ENCODE data around the gene EPS8. TPM values are rescaled to one million over a fixed set of nuclear protein-coding genes. Genes with fewer than 3 reads are reported as not detected.
A peak's percentile ranks its signal among the peaks of the same experiment; 100 is the strongest.

EPS8 gene
- total RNA-seq (2014; rRNA removed; shearing (Covaris generic)) = 18.8 and 21.5 TPM in 2 replicates

DNA sequence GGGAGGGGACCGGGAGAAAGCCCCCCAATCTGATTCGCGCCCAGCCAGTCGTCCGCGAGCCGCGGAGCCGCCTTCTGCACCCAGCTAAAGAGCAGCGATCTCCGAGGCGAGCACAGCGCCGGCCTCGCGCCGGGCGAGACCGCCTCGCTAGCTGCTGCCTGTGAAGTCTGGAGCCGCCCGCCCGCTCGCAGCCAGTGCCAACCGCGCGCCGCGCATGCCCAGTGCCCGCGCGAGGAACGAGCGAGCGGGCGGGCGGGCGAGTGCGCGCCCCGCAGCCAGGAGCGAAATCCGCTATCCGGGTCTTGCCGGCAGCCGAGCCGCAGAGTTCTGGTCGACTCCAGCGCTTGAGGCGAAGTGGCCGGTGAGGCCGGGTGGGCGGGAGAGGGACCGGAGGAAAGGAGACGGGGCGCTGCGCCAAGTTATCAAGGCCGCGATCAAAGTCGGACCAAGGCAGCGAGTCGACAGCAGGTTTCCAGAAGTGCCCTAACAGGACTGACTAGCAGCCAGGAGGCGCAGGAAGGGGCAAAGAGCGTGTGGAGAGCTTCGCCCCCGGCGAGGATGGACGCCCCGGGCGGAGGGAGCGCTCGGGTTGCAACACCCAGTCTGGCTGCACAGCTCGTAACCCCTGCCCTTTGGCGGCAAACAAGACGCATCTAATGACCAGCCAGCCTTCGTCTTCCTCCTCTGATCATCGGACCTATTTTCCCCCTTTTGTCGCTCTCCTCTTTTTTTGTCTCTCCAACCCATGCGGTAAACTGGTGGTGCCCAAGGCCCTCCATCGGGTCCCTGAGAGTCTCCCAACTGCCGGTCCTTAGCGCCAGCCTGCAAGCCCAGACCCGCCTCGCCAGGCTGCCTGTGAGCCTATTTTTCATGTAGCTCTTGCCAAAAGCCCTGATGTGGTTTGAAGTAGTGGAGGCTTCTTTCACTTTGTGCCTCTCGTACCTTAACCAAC, at the start of gene EPS8:
TSS of gene EPS8 (minus strand) at position 169 of the 952 bp plus-strand sequence. CDS start 106,437 bp downstream, outside the sequence.
- DNase-seq (ENCODE audit: low spot score) = peak; percentile 87

DNA sequence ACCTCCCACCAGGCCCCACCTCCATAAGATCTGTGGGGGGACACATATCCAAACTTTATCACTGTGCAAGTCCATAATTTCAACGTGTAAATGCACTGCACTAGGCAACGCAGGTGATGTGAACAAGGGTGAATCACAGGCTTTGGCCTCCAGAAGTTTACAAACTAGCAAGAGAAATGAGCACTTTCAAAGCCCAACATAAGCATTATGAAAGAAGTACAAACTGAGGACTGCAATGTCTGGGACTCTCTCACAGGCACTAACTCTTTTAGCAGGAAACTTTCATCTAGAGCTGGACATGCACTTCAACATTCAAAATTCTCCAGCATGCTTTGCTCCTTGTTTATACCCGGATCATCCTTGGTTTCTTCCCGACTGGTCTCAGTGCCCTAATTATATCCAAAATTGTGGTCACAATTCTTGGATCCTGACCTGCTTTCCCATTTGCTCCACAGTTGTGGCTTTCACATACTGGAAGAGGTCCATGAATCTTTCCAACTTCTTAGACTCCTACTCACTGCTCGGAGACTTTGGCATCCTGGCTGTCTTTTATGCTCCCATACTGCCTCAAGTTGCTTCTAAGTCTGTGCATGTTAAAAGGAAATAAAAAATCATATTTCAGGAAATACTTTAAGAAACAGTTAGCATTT, 48.1 kb upstream of the EPS8 start:
- peak; percentile 40 for DNase-seq (ENCODE audit: low spot score)

DNA sequence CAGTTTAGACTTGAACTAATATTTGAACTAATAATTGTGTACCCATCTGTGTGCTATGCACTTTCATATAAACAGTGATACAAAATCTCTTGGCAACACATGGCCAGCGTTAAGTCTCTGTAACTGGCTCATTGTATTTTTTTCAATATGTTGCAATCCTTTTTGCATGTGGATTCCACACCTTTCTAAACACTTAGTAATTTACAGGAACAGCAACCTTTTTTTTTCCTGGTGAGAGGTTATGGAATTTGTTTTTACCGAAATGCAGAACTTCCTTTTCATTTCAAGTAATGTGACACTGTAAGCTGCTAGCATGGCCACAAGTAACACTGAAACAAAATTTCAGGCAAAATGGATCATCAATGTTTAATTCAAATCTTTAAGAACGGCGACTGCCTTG, 45.4 kb upstream of the EPS8 start:
- no peak for DNase-seq (ENCODE audit: low spot score)

- no peak for DNase-seq (ENCODE audit: low spot score)
Measured at GRCh38 chr12:15831315-15831978, 42.3 kb upstream of the EPS8 start.

DNA sequence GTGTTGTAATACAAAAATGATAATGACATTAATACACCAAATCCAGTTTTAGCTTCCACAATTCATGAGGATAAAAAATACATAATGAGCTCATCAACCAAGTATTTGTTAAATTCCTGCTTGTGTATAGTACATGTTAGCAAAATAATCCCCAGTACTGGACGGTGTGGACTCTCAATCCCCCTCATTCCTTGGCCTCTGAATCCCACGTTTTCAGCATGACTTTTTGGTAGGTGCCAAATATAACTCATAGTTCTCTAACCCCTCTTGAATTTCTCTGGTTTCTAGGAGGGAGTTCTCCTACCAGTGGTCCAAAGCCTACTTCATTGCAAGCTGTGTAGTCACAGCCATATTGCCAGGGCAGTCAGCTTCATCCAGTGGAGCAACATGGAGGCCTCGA, 41.4 kb upstream of the EPS8 start:
- DNase-seq (ENCODE audit: low spot score) = no peak

GRCh38 chr12:15829949-15830348, 40.8 kb upstream of the EPS8 start:
- DNase-seq (ENCODE audit: low spot score) = no peak

GRCh38 chr12:15829255-15829654, 40.1 kb upstream of the EPS8 start:
- DNase-seq (ENCODE audit: low spot score) = no peak

DNA sequence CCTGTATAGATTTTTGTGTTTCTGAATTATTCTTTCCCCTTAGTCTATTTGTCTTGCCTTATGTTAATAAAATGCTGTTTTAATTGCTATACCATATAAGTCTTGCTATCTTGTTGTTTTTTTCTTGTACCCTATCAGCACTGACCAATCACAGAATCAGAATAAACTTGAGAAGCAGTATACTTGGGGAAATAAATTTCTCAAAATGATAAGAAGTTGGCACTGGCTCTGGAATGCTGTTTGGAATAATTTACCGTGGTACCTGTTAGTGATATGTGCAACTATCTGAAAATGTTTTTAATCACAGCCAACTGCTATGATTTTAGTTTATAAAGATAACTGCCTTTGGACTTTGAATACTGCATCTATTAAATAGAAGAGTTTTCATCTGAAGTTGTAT, 37.9 kb upstream of the EPS8 start:
- no peak for DNase-seq (ENCODE audit: low spot score)

- DNase-seq (ENCODE audit: low spot score) = no peak
Measured at GRCh38 chr12:15824516-15824915, 35.3 kb upstream of the EPS8 start.

DNA sequence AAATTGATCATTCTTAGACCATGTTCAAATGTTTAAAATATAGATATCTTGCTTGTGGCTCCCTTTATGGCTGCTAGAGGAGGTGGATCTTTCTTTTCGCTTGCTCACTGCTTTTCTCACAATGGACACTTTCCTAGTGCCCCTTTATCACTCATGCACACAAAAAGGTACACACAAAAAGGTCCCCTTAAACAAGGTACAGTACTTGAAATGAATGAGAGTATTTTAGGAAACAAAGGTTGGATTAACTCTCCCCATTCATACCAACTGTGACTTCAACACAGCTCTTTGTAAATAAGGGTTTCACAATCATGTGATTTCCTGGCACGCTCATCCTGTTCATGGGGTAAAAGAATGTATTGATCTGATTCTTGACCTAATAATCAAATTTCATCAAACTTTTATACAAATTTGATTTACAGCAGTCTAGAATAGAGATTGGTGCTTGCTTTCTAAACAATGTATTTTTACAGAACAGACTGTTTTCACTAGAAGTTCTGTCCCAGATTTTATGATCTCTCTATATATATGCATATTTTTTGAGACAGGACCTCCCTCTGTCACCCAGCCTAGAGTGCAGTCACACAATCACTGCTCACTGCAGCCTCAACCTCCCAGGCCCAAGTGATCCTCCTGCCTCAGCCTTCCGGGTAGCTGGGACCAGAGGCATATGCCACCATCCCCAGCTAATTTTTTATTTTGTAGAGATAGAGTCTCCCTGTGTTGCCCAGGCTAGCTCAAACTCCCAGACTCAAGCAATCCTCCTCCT, 34.4 kb upstream of the EPS8 start:
- DNase-seq (ENCODE audit: low spot score) = no peak

DNA sequence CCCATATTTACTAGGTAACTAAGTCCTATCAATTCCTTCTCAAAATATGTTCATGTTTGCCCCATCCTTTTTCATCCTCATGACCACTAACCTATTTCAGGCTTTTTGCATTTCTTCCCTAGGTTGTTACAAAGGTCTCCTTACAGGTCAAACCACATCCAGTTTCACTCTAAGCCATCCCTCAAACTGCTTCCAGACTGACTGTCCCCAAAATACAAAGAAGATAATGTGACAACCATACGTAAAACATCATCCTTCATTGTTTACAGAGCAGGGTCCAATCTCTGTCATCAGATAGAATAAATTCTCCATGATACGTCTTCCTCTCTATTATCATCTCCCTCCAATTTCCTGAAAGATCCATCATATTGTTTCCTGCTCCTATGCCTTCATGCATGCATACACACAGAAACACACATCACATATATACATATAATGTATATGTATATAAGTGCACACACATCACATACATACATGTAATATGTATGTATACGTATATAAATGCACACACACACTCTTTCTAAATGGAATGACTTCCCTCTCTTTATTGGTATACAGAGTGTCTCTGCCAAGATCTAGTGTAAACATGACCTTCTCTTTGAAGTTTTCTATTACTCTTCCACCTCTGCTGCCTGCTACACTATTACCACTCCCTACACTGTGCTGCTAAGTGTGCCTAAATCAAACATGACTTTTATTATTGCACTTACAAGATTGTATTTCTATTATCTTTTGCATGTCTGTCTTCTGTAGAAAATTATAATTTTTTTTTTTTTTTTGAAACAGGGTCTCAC, 30.7 kb upstream of the EPS8 start:
- no peak for DNase-seq (ENCODE audit: low spot score)

GRCh38 chr12:15818418-15818817, 29.2 kb upstream of the EPS8 start:
- no peak for DNase-seq (ENCODE audit: low spot score)

DNA sequence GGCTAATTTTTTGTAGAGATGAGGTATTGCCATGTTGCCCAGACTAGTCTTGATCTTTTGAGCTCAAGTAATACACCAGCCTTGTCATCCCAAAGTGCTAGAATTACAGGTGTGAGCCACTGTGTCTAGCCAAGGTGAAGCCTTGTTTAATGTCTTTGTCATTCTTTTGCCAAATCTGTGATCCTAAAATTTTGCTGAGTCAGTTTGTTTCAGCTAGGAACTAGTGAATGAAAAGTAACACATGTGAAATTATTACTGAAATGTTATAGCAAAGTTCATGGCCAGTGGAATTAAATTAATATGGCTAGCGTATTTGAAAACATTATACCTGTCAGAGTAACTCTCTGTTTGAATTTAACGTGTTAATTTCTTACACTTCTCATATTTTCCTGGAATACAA, 26.5 kb upstream of the EPS8 start:
- DNase-seq (ENCODE audit: low spot score) = no peak

DNA sequence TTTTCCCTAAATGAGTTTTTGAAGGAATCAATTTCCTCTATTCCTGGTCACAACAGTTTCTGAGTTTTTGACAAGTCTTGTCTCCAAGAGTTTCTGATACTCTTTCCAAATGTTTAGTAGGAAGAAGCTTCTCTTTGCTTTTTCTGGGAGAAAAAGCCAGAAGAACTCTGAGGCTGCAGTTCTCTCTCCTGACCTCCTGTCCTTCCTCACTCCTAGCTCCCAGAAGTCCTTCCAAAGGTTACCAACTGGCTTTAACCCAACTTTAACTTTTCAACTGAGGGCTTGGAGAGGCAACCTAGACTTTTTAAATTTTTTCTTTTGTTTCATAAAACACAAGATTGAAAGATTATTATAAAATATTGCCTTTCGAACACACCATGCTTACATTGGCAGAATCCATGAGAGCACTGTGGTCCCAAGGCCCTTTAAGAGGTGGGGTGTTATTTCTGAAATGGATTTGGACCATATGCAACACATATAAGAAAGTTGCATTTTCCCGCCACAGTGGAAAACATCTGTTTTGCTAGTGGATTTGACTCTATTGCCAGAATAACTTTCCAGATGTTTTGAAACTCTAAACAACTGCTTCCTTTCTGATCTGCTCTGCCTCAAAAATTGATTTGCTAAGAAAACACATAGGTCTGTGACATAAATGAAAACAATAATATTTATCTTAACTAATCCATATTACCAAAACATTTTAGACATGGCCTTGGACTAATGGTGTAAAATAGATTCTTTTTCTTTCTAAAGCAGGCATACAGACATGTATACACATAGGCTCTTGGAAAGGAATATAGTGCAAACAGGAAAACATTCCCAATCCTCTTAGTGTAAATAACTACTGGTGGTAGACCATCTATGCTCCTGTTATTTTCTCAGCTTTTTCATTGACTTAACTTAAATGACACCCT, 22.3 kb upstream of the EPS8 start:
- no peak for DNase-seq (ENCODE audit: low spot score)

- DNase-seq (ENCODE audit: low spot score) = no peak
Measured at GRCh38 chr12:15808652-15809051, 19.5 kb upstream of the EPS8 start.

DNA sequence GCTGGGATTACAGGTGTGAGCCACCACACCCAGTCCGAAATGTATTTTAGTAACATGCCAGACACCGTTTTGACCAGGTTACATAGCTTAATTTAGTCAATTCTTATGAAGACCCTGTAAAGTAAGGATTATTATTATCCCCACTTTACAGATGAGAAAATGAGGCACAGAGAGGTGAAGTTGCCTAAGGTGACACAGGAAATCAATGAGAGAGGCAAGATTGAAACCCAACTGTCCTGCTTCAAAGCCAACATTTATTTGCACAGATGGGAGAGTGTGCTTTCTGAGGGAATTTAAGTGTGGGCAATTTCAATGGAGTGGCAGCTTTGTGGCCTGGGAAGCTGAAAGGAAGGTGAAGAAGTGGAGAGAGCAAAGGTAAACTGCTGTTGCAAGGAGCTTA, 19.1 kb upstream of the EPS8 start:
- no peak for DNase-seq (ENCODE audit: low spot score)

GRCh38 chr12:15806826-15807225, 17.6 kb upstream of the EPS8 start:
- no peak for DNase-seq (ENCODE audit: low spot score)

GRCh38 chr12:15801770-15802744, 12.9 kb upstream of the EPS8 start:
- DNase-seq (ENCODE audit: low spot score) = no peak

- no peak for DNase-seq (ENCODE audit: low spot score)
Measured at GRCh38 chr12:15800278-15800677, 11.1 kb upstream of the EPS8 start.

Data from H4 (cell line).